Neutrophil (primary cell): Measurements from ENCODE around the gene PTPRN2.

ENCODE experiments used
- H3K27ac ChIP-seq: fragments of 200-600 bp; sonication (generic); 2 replicates; pipeline ENCODE4 v1.5.1; 2016; ENCODE audit warnings: mild to moderate bottlenecking, moderate library complexity
- H3K27me3 ChIP-seq: fragments of 200-600 bp; sonication (generic); 2 replicates; pipeline ENCODE4 v1.6.0; 2016; ENCODE audit warnings: mild to moderate bottlenecking
- H3K36me3 ChIP-seq: fragments of 200-600 bp; sonication (generic); 2 replicates; pipeline ENCODE4 v1.5.1; 2017
- H3K4me1 ChIP-seq, 2 experiments: fragments of 200-600 bp in 1 of 2; sonication (generic) in 1 of 2; 1 replicate in 1 of 2; 2 replicates in 1 of 2; pipeline versions ENCODE4 v1.5.1 to v1.6.1; 2013 to 2016; ENCODE audit warnings: low read depth in 1 of 2, low read length in 1 of 2, mild to moderate bottlenecking in 1 of 2, moderate library complexity in 1 of 2; ENCODE audit not compliant: control insufficient read depth in 1 of 2, insufficient read depth in 1 of 2
- H3K4me3 ChIP-seq, 2 experiments: fragments of 200-600 bp in 1 of 2; sonication (generic) in 1 of 2; 1 replicate in 1 of 2; 2 replicates in 1 of 2; pipeline ENCODE4 v1.5.1; 2013 to 2016; ENCODE audit warnings: low read depth in 1 of 2, low read length in 1 of 2, mild to moderate bottlenecking in 1 of 2, moderate library complexity in 1 of 2
- H3K9me3 ChIP-seq: fragments of 200-600 bp; sonication (generic); 2 replicates; pipeline ENCODE4 v1.5.1; 2016
- TF ChIP-seq, protein P1 (sequence below): fragments of 200-600 bp; sonication (generic); IDR thresholded peaks from 2 replicates; pipeline ENCODE4 v1.5.1; 2016; ENCODE audit warnings: antibody characterized with exemption

PTPRN2 gene

DNA sequence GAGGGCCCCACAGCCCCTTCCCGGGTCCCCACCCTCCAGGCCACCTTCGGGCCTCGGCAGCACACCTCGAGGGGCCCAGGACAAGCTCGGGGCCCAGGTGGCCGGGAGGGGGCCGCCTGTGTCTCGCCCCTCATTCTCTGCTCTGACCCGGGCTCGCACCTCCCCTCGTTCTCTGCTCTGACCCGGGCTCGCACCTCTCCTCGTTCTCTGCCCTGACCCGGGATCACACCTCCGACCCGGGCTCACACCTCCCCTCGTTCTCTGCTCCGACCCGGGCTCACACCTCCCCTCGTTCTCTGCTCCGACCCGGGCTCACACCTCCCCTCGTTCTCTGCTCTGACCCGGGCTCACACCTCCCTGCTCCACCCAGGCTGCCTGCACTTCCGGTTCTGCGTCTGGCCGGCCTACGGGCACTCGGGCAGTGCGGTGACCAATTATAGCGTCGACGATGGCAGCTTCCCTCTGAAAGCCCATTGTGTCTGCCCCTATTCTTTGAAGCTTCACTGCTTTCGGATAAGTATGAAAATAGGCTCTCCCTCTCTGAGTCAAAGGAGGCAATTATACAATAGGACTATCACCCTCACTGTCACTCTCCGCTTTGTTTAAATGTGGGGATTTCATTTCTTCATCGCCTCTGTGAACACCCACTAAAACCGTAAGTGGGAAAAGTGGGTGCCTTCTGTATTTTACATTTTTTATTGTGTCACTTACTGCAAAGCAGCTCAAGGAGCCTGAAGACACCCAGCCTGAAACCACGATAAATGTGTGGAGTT, 793.5 kb downstream of the PTPRN2 start:
- no peak overlapping the region for H3K27ac ChIP-seq
- TF ChIP-seq, protein P1, sequence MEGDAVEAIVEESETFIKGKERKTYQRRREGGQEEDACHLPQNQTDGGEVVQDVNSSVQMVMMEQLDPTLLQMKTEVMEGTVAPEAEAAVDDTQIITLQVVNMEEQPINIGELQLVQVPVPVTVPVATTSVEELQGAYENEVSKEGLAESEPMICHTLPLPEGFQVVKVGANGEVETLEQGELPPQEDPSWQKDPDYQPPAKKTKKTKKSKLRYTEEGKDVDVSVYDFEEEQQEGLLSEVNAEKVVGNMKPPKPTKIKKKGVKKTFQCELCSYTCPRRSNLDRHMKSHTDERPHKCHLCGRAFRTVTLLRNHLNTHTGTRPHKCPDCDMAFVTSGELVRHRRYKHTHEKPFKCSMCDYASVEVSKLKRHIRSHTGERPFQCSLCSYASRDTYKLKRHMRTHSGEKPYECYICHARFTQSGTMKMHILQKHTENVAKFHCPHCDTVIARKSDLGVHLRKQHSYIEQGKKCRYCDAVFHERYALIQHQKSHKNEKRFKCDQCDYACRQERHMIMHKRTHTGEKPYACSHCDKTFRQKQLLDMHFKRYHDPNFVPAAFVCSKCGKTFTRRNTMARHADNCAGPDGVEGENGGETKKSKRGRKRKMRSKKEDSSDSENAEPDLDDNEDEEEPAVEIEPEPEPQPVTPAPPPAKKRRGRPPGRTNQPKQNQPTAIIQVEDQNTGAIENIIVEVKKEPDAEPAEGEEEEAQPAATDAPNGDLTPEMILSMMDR: no peak
- H3K9me3 ChIP-seq: no peaks in the 10 kb centered on the region
- H3K4me3 ChIP-seq: no peak overlapping the region
- no peaks in the 10 kb centered on the region for H3K27me3 ChIP-seq
- H3K36me3 ChIP-seq: no peaks in the 10 kb centered on the region
- no peaks in the 10 kb centered on the region for H3K4me1 ChIP-seq

DNA sequence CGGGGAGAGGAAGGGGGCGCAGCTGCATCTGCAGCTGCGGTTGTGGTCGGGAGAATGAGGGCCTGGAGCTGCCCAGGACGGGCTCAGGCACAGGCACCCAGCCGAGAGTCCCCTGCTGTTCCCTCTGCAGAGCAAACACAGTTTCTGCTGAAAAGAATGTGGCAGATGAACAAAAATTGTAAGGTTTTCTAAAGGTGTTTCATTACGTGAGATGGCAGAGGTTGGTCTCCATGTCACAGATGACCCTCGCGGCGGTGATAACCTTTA, 794.6 kb downstream of the PTPRN2 start:
- H3K4me1 ChIP-seq: no peaks in the 10 kb centered on the region
- H3K4me3 ChIP-seq: no peak overlapping the region
- H3K27ac ChIP-seq: no peak overlapping the region
- H3K27me3 ChIP-seq: no peaks in the 10 kb centered on the region
- no peaks in the 10 kb centered on the region for H3K9me3 ChIP-seq
- H3K36me3 ChIP-seq: no peaks in the 10 kb centered on the region
- TF ChIP-seq, protein P1: no peak

DNA sequence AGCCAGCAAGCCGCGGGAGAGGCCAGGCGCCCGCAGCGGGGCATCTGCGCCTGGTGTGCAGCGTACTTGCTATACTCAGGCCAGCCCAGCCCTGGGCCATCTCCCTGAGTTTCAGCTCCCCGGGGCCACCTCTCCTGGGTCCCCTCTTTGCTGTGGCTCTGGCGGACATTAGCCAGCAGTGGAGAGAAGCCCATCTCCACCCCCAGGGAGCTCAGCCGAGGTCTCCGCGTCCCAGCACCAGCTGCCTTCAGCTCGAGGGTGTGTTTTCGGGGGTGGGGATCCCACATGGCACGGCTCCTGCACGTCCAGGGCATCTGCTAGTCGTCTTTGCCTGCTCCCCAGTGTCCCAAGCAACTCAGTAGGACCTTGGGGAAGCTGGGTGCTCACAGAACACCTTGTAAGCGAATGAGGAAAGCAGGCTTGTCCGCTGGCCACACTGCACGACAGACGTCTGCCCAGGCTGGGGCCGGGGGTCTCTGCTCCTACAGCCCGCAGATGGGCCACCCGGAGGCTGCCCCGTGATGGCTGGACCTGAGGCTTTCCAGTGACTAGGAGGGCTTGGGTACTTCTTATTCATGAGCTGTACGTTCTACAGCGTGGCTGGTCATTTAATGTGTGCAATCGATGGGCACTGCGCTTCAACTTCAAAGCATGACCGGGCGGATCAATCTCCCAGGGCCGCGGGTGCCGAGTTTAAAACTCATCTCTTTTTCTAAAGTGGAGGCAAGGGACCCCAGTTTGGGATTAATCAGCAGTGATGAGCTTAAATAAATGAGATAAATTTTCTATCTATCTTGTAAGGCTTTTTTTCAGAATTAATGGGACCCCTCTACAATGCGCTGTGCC, 795.2 kb downstream of the PTPRN2 start:
- H3K27ac ChIP-seq: no peak overlapping the region
- no peaks in the 10 kb centered on the region for H3K9me3 ChIP-seq
- H3K36me3 ChIP-seq: no peaks in the 10 kb centered on the region
- no peak overlapping the region for H3K4me3 ChIP-seq
- H3K27me3 ChIP-seq: no peaks in the 10 kb centered on the region
- TF ChIP-seq, protein P1: no peak
- no peaks in the 10 kb centered on the region for H3K4me1 ChIP-seq

DNA sequence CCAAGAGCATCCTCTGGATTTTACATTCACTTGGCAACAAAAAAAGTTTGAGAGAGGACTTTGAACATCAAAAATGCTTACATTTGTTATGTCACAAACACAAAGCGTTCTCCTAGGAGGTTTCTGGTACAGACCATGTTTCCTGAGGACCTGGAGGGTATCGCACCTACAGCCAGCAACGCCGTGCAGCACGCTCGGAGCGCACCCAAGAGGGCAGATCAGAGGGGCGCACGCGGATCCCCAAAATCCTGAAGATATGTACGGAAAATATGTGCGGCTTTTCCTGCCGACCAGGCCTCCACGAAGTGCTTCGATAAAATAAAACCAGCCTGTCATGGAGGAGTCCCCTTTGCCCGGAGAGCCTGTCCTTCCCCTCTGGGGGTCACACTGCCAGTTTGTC, 796.0 kb downstream of the PTPRN2 start:
- TF ChIP-seq, protein P1: no peak
- no peak overlapping the region for H3K4me3 ChIP-seq
- H3K4me1 ChIP-seq: no peaks in the 10 kb centered on the region
- H3K9me3 ChIP-seq: no peaks in the 10 kb centered on the region
- H3K36me3 ChIP-seq: no peaks in the 10 kb centered on the region
- no peak overlapping the region for H3K27ac ChIP-seq
- no peaks in the 10 kb centered on the region for H3K27me3 ChIP-seq

DNA sequence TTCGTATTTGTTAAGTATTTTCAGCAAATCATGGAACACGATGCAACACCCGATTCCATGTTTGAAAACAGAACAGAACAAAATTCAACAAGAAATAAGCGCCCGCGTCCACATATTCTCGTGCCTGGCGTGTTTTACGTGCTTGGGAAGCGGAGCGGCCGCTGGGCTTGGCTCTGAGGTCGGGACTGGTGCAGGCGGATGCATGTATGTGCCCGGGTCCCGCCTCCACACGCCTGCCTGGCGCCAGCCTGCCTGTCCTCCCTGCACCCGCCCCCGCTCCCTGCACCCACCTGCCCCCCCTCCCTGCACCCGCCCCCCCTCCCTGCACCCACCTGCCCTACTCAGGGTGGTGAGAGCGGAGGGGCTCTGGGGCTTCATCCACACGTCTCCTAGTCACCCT, 796.4 kb downstream of the PTPRN2 start:
- TF ChIP-seq, protein P1: no peak
- no peaks in the 10 kb centered on the region for H3K9me3 ChIP-seq
- H3K36me3 ChIP-seq: no peaks in the 10 kb centered on the region
- H3K4me3 ChIP-seq: no peak overlapping the region
- no peaks in the 10 kb centered on the region for H3K27me3 ChIP-seq
- H3K4me1 ChIP-seq: no peaks in the 10 kb centered on the region
- H3K27ac ChIP-seq: no peak overlapping the region
